Measurements from ENCODE around the gene BICDL1. TPM values are rescaled to one million over a fixed set of nuclear protein-coding genes. Genes with fewer than 3 reads are reported as not detected.
A peak's percentile ranks its signal among the peaks of the same experiment; 100 is the strongest.

The BICDL1 gene
- total RNA-seq, 2 experiments from 2014 or later = 62.7 to 63.7 TPM

DNA sequence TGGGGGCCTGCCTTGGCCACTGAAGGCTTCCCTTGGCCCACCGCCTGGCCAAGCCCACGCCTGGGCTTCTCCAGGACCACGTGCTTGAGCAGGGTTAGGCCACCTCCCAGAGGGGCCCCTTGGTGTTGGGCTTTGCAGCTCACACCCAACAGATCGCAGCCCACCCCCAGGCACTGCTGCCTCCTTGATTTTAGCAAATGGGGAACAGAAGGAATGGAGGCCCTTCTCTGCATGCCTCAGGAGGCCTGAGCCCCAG lies 104.2 kb downstream of the BICDL1 start:
- Mint-ChIP-seq H3K27ac (peak overlapping the region; percentile 38), H3K9me3 (no peaks in the 10 kb centered on the region)

DNA sequence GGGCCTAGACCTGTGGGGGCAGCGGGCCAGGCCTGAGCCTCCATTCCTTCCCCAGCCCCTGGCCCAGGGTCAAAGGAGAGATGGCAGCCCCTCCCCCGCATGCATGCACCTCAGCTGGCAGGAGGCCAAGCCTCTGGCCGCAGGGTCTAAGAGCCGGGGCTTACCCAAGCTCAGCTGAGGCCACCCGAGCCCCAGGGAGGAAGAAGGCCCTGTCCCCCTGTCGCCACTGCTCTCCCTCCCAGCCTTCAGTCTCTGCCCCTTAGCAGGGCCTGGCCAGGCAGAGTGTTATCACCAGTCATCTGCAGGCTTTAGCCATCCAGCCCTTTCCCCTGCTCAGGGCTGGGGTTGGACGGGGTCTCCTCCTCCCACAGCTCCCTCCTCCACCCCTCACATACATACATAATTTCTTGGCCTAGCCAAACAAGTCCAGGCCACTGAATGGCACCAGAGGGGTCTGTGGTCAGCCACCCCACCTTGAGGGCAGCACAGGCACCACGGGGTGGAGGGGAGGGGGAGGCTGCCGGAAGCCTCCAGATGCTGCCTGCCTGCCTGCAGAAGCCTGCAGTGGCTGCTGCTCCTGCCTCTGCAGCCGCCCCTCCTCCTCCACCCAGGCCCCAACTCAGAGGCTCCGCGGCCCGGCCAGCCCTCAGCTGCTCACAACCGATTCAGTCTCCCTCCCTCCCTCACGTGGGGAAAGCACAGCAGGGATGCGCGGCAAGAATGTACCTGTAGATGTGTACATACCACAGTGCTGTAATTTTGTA lies 104.7 kb downstream of the BICDL1 start:
- DNase-seq = no peak
- Mint-ChIP-seq H3K4me1 (peaks cover 3% of the 10 kb centered on the region), H3K9me3 (no peaks in the 10 kb centered on the region), H3K4me3 (no peak overlapping the region), H3K36me3 (peaks cover 16% of the 10 kb centered on the region), H3K27ac (peak overlapping the region; percentile 38), H3K27me3 (no peaks in the 10 kb centered on the region)

More for the DNA sequence above, 104.2 kb downstream of the BICDL1 start:
- Mint-ChIP-seq H3K27me3 (no peaks in the 10 kb centered on the region), H3K4me1 (peaks cover 3% of the 10 kb centered on the region), H3K36me3 (peaks cover 16% of the 10 kb centered on the region), H3K4me3 (no peak overlapping the region)
- no peak for DNase-seq

DNA sequence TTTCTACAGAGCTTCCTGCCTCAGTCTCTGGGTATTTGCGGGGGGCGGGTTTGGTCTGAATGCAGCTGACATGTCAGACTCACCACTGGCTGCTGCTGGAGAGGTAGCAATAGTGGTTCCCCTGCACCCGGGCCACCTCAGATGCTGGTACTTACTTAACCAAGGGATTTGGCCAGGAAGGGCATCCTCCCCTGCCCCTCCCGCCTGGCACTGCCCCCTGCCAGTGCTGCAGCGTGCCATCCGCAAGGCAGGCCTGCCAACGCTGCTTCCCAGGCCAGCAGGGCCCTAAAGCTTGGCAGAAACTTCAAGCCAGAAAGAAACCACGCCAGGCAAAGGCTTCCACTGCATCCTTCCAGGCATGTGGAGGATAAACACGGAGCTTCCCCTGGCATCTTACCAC lies 105.4 kb downstream of the BICDL1 start:
- DNase-seq = no peak
- H3K4me1 Mint-ChIP-seq = peaks cover 3% of the 10 kb centered on the region
- no peak overlapping the region for H3K4me3 Mint-ChIP-seq
- H3K27ac Mint-ChIP-seq = no peak overlapping the region
- H3K36me3 Mint-ChIP-seq = peaks cover 12% of the 10 kb centered on the region
- H3K27me3 Mint-ChIP-seq = no peaks in the 10 kb centered on the region
- no peaks in the 10 kb centered on the region for H3K9me3 Mint-ChIP-seq

DNA sequence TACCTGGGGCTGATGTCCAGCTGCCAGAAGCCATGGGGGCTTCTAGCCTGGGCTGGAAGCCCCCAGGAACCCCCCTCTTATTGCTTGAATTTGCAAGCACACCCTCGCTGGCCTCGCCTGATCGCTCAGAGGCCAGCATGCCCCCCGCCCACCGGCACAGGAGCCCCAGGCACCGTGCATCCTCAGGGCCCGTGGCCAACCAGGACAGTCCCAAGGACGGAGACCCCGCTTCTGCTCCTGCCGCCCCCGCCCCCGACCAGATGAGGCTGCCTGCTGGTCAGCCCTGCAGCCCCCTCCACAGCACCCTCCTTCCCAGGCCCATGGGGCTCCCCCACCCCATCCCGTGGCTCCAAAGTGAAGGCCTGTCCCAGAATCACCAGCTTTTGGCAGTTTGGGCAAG lies 106.3 kb downstream of the BICDL1 start:
- H3K36me3 Mint-ChIP-seq = peaks cover 12% of the 10 kb centered on the region
- H3K9me3 Mint-ChIP-seq = no peaks in the 10 kb centered on the region
- no peak for DNase-seq
- no peak overlapping the region for H3K4me3 Mint-ChIP-seq
- H3K27me3 Mint-ChIP-seq = no peaks in the 10 kb centered on the region
- H3K4me1 Mint-ChIP-seq = peaks cover 3% of the 10 kb centered on the region
- no peak overlapping the region for H3K27ac Mint-ChIP-seq

DNA sequence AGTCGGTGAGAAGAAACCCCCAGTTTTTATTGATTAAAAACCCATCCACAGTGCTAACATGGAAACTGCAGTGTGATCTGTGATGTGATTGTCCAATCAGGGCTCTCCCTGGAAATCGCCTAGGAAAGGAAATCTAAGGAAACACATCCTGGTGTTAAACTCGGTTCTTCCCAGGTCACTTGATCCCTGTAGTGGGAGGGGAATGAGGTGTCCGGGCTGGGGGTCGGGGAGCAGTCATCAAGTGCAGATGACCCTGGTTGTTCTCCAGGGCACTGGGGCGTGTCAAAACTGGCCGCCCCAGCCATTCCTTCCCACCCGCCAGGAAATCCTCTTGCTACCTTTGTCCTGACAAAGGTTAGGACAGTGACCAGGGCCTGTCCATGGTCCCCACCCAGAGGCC lies 106.7 kb downstream of the BICDL1 start:
- no peaks in the 10 kb centered on the region for H3K27me3 Mint-ChIP-seq
- H3K4me1 Mint-ChIP-seq = peaks cover 3% of the 10 kb centered on the region
- H3K36me3 Mint-ChIP-seq = peaks cover 12% of the 10 kb centered on the region
- no peaks in the 10 kb centered on the region for H3K9me3 Mint-ChIP-seq
- H3K4me3 Mint-ChIP-seq = no peak overlapping the region
- H3K27ac Mint-ChIP-seq = no peak overlapping the region
- no peak for DNase-seq

DNA sequence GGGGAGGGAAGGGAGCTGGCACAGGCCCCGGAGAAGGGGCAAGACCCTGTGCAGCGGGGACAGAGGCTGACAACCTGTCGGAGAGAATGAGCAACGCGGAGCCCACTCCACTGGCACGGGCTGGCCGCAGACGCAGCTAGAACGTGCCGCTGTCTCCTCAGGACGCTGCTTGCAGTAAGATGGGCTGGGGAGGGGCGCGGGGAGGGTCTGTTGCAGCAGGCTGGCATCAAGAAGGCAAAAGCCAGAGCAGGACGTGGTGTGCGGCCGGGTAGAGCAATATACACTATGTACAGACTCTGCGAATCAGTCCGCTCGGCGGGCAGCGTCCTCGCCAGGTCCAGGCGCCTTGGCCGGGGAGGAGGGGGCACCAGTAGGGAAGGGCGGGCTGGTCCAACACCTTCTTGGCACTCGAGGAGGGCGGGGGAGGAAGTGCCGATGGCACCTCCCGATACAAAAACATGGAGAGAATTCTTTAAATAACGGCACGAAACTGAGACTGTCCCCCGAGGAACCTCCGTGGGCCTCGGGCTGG lies 107.7 kb downstream of the BICDL1 start:
- Mint-ChIP-seq H3K36me3 (peaks cover 6% of the 10 kb centered on the region), H3K27ac (no peak overlapping the region), H3K27me3 (no peaks in the 10 kb centered on the region), H3K4me3 (no peak overlapping the region), H3K9me3 (no peaks in the 10 kb centered on the region), H3K4me1 (peaks cover 3% of the 10 kb centered on the region)
- no peak for DNase-seq

DNA sequence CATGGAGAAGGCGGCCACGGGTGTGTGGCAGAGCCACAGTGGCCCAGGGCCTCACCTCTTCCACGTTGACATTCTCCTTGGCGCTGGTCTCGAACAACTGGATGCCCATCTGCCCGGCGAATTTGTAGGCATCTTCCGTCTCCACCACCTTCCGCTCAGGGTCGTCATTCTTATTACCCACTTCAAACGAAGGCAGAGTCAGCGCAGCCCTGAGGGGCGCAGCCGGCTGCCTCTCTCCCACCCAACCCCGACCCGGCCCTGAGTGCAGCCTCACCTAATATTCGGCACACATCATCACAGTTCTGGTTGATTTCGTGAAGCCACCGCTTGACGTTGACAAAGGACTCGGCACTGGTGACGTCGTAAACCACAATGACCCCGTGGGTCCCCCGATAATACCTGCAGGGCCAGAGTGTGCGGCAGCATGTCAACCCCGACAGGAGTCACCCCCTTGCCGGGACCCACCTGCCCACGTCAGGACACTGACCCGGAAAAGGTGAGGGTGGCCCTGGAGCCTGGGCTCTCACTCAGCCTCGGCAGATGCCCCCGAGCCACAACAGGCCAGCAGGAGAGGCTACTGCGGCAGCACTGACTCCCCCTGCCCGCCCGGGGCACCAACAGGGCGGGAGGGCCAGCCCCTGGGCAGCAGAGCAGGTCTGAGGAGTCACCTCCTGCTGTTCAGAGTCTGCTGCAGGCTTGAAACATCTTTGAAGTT lies 109.9 kb downstream of the BICDL1 start:
- H3K4me3 Mint-ChIP-seq = no peak overlapping the region
- H3K4me1 Mint-ChIP-seq = peaks cover 3% of the 10 kb centered on the region
- no peak overlapping the region for H3K27ac Mint-ChIP-seq
- H3K27me3 Mint-ChIP-seq = no peaks in the 10 kb centered on the region
- H3K36me3 Mint-ChIP-seq = peaks cover 5% of the 10 kb centered on the region
- no peaks in the 10 kb centered on the region for H3K9me3 Mint-ChIP-seq
- no peak for DNase-seq

DNA sequence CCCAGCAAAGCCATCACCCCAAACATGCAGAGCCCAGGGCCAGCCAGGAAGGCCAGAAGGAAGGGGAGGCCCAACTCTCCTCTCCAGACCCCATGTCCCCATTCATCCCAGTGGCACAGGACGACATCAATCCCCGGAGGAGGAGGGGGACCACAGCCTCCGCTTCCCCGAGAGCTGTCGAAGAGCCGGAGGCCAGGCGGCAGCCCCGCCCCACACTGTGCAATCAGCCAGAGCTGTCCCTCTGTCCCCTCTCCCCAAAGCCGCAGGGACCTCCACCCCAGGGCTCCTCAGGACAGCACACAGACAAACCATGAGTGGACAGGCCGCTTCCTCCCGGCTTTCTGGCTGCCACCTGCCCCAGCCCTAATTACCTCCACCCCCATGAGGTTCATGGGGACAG lies 110.7 kb downstream of the BICDL1 start:
- peaks cover 5% of the 10 kb centered on the region for H3K36me3 Mint-ChIP-seq
- H3K9me3 Mint-ChIP-seq = no peaks in the 10 kb centered on the region
- H3K27me3 Mint-ChIP-seq = no peaks in the 10 kb centered on the region
- H3K27ac Mint-ChIP-seq = no peak overlapping the region
- peaks cover 3% of the 10 kb centered on the region for H3K4me1 Mint-ChIP-seq
- no peak overlapping the region for H3K4me3 Mint-ChIP-seq
- DNase-seq = no peak

DNA sequence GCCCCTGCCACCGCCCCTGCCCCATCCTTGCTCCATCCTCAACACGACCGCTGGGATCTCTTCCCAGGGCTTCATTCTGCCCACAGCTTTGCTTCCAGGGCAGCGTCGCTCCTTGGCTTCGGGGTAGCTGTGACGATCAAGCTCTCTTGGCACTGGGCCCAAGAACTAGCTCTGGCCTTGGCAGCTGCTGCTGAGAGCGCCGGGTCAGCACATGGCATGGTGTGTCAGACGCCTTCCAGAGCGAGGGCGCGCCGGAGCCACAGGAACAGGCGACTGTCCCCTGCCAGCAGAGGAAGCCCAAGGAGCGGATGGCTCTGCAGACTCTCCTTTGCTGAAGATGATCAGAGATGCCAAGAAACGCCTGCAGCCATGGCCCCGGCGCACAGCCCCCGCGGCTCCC lies 111.6 kb downstream of the BICDL1 start:
- Mint-ChIP-seq H3K4me3 (no peak overlapping the region), H3K36me3 (peaks cover 9% of the 10 kb centered on the region)

DNA sequence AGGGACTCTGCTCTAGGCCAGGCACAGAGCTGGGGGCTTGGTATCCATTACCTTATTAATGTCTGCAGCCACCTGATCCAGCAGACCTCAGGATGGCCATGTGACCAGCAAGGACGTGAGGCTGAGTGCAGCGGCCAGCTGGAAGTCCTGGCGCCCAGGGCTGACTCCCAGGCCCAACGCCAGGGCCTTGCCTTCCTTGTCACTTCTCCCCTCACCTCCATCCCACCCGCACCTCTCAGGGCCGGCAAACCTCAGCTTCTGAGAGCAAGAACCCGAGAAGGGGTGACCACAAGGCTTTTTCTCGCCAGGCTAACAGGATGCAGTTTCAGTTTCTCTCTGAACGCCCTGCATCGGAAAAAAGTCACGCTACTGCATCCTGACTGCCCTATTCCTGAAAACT lies 112.1 kb downstream of the BICDL1 start:
- no peaks in the 10 kb centered on the region for H3K27me3 Mint-ChIP-seq
- H3K4me1 Mint-ChIP-seq = peaks cover 5% of the 10 kb centered on the region
- peaks cover 9% of the 10 kb centered on the region for H3K36me3 Mint-ChIP-seq
- H3K9me3 Mint-ChIP-seq = no peaks in the 10 kb centered on the region
- H3K27ac Mint-ChIP-seq = peak overlapping the region; percentile 22
- no peak overlapping the region for H3K4me3 Mint-ChIP-seq
- DNase-seq = no peak

More for the DNA sequence above, 111.6 kb downstream of the BICDL1 start:
- Mint-ChIP-seq H3K4me1 (peaks cover 5% of the 10 kb centered on the region), H3K27me3 (no peaks in the 10 kb centered on the region), H3K27ac (no peak overlapping the region), H3K9me3 (no peaks in the 10 kb centered on the region)
- DNase-seq = no peak

DNA sequence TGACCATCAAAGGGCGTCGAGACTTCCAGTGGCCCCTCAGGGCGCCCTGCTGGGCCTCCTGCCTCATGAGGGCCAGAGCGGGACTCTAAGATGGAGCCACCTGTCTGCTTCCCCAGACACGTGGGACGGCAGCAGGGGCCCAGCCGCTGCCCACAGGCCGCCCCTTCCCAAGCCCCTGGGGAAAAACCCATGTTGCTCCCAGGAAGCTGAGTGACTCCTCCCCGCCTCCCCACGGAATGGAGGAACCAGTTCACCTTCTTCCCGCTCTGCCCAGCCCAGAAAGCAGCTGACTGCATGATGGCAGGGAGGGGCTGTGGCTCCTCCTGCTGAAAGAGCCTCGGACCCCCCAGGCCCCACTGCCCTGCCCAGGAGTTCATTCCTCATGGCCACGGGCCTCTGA lies 112.6 kb downstream of the BICDL1 start:
- no peak for DNase-seq
- Mint-ChIP-seq H3K9me3 (no peaks in the 10 kb centered on the region), H3K27me3 (no peaks in the 10 kb centered on the region), H3K36me3 (peaks cover 11% of the 10 kb centered on the region), H3K4me1 (peaks cover 5% of the 10 kb centered on the region), H3K4me3 (no peak overlapping the region), H3K27ac (peak overlapping the region; percentile 22)

DNA sequence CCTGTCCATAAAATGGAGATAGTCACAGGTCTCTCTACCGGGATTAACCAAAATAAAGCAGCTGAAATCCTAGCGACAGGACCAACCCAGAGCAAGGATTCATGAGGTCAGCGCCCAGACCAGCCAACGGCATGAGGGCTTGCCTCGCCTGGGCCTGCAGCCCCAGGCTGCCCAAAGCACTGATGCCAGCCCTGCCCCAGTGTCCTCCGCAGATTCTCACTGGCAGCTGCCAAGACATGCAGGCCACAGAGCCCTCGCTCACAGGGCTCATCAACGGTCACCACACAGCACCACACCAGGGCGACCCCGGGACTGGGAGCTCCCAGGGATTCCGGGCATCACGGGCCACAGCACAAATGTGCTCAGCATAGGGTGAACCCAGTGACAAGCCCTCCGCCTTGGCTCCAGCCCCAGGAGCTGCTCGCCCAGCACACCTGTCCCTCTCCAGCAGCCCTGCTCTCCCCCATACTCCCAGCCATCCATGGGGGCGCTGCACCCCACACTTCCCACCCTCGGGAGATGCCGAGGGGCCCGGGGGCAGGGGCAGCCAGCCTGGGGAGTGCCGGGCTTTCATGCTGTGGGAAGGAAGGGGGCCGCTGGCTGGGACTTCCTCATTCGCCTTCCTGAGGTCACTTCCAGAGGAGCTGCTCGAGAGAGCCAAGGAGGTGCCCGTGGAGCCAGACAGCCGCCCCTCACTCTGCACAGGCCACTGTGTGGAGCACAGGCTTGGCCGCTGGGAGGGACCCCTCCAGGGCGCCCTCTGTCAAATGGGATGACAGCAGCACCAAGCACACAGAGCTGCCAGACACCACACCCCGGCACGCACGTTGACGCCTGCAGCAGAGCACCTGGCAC lies 113.4 kb downstream of the BICDL1 start:
- Mint-ChIP-seq H3K4me1 (peaks cover 5% of the 10 kb centered on the region), H3K9me3 (no peaks in the 10 kb centered on the region), H3K27ac (no peak overlapping the region), H3K27me3 (no peaks in the 10 kb centered on the region), H3K36me3 (peaks cover 13% of the 10 kb centered on the region), H3K4me3 (no peak overlapping the region)
- no peak for DNase-seq

DNA sequence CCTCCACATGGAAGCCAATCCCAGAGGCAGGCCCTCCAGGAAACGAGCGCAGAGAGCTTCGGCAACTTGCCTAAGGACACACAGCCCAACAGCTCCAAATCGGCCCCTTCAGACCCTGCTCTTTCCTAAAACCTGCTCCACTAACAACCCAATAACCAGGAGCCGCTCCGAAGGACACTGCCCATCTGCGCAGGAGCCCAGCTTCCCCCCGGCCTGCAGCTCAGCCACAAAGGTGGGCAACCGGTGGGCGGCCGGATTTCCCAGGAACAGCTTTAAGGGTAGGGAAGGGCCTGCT lies 114.0 kb downstream of the BICDL1 start:
- H3K27me3 Mint-ChIP-seq = no peaks in the 10 kb centered on the region
- no peak overlapping the region for H3K27ac Mint-ChIP-seq
- no peak overlapping the region for H3K4me3 Mint-ChIP-seq
- DNase-seq = no peak
- H3K4me1 Mint-ChIP-seq = peaks cover 8% of the 10 kb centered on the region
- H3K36me3 Mint-ChIP-seq = peaks cover 12% of the 10 kb centered on the region
- H3K9me3 Mint-ChIP-seq = no peaks in the 10 kb centered on the region

DNA sequence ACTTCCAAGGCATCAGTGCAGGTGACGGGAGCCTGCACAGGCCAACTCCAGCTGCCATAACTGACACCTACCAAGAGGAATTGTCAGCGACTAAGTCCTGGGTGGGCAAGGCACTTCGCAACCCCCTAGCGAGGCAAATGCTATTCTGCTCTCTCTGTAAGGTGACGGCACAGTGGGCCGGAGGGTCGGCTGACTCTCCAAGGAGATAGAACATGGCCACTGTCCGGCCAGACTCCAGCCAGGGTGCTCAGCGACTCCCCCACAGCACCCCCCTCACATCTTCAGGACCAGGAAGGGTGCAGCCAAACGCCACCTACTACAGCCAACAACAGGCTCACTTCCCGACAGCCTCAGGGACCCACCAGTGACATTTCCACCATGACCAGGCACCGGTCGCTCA lies 114.3 kb downstream of the BICDL1 start:
- H3K36me3 Mint-ChIP-seq = peaks cover 10% of the 10 kb centered on the region
- H3K4me1 Mint-ChIP-seq = peaks cover 8% of the 10 kb centered on the region
- DNase-seq = no peak
- H3K27me3 Mint-ChIP-seq = no peaks in the 10 kb centered on the region
- no peak overlapping the region for H3K4me3 Mint-ChIP-seq
- H3K27ac Mint-ChIP-seq = no peak overlapping the region
- H3K9me3 Mint-ChIP-seq = no peaks in the 10 kb centered on the region

DNA sequence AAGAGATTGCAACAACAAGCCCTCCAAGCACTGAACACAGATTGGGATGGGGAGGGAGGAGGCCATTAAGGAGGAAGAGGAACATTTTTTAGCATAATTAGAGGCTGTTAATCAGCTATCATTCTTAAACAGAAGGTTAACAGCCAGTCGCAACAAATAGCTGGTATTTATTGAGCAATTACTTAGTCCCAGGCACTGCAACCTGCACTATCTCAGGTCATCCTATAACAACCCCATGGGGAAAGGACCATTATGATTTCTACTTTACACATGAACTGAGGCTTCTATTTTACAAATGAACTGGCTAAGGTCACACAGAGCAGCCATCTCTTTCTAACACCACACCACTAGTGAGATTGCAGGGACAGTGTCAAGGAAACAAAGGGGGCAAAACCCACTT lies 117.1 kb downstream of the BICDL1 start:
- H3K36me3 Mint-ChIP-seq = peaks cover 10% of the 10 kb centered on the region
- H3K27me3 Mint-ChIP-seq = no peaks in the 10 kb centered on the region
- DNase-seq = no peak
- no peak overlapping the region for H3K4me3 Mint-ChIP-seq
- H3K4me1 Mint-ChIP-seq = peaks cover 25% of the 10 kb centered on the region
- no peak overlapping the region for H3K27ac Mint-ChIP-seq
- H3K9me3 Mint-ChIP-seq = no peaks in the 10 kb centered on the region

Measured in activated naive CD8-positive, alpha-beta T cell treated with anti-CD3 and anti-CD28 coated beads for 36 hours (primary cell).